GM19455 (cell line): ENCODE data around the gene CREB5.

Experiments
- ATAC-seq: cut with Tn5 transposase; IDR thresholded peaks from one replicate; pipeline ENCODE4 v1.9.1; 2021; ENCODE audit not compliant: unreplicated experiment

Gene CREB5

DNA sequence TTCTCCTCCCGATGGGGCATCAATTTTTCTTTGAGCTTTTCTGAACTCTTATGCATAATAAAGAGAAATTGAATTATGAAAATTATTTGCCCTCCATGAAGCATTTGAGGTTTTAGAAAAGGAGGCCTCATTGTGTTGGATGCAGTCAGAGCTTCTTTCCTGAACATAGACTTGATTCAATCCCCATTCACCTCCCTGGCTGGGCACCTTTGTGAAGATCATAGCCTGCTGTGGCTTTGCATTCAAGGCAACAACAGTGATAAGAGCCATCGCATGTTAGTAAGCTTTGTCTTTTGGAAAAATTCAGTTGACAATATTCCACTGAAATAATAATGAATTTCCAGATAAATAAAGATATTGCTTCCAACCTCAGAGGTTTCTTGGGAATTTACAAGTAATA lies 458.8 kb downstream of the CREB5 start:
- no peak for ATAC-seq

DNA sequence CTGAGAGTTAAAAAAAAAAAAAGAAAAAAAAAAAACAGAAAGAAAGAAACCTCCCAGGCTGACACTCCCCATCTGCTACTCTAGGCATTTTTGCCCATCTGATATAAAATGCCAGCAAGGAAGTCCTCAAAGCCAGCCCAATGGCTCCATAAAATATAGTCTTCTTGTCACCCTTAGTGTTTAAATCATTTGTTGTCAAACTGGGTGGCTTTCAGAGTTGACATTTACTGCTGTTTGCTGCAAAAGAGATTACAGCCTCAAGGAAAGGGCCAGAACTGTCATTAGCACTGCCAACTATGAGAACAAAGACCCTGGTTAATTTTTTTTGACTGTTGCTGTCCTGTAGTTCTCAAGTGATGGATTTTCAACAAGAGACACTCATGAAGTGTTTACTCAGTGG lies 459.3 kb downstream of the CREB5 start:
- no peak for ATAC-seq

DNA sequence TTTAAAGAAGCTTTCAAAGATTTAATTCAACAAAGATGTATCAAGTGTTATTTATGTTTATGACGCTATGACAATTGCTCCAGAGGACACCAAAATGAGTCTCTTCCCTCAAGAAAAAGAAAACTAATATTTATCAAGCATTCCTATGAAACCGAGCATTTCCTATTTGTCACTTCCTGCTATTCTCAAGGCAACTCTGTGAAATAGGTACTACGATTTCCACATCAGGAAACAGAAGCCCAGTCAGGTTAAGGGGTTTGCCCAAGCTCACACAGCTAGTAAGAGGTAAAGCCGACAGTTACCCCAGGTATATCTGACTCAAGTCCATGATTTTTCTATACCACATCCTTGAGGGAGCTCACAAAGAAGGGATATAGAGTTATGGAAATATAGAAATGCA lies 459.9 kb downstream of the CREB5 start:
- no peak for ATAC-seq

DNA sequence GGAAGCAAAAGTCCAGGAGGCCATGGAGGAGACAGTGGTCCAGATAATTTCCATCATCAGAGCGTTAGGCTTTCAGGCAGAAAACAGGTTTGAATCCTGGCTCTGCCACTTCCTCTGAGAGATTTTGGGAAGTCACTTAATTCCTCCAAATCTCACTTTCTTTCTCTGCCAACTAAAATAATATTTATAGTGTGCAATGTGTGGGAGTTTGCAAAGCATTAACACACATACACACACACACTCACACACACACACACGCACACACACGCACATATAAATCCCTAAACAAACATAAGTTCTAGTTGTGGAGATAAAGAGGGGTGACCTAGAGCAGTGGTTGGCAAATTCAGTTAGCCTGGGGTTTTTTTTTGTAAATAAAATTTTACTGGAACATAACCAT lies 461.0 kb downstream of the CREB5 start:
- ATAC-seq, result no peak

DNA sequence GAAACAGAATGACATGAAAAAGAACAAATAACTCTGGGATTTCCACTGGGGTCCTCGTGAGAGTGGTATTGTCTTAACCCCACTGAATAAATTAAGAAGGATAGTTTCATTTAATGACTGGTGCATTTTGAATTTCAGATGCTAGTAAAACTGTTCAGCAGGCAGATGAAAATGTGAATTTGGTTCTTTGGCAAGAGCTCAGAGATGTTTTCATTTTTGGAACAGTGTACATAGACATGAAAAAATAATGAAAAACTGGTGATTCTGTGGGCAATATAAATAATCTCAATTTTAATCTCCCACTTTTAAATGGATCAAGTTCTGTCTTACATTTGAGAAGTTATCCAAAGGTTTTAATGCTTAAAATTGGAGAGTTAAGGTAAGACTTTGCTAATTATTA lies 461.7 kb downstream of the CREB5 start:
- ATAC-seq, result no peak
